ENCODE measurements around the gene ANXA5.

DNA sequence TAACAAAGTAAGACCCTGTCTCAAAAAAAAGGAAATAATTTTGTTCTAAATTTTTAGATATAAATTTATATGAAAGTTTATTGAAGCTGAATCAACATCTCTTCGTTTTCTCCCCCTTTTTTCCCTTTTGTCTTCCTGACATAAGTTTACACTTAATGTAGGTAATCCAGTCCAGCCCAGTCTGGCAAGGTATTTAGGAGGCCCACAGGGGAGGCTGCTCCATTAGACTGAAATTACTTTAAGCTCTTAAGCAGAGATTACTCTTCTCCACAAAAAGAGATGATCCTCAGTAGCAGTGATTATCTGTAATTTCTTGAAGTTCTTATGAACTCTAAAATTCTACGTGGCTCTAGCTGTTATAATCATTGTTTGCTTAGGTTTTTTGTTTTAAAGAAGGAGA, 46.0 kb downstream of the ANXA5 start:
- TF ChIP-seq EZH2phosphoT487 (IDR thresholded peaks at IDR 0.05; ENCODE audit: borderline replicate concordance, low read depth, low read length), result no peak
- TF ChIP-seq, protein P1, sequence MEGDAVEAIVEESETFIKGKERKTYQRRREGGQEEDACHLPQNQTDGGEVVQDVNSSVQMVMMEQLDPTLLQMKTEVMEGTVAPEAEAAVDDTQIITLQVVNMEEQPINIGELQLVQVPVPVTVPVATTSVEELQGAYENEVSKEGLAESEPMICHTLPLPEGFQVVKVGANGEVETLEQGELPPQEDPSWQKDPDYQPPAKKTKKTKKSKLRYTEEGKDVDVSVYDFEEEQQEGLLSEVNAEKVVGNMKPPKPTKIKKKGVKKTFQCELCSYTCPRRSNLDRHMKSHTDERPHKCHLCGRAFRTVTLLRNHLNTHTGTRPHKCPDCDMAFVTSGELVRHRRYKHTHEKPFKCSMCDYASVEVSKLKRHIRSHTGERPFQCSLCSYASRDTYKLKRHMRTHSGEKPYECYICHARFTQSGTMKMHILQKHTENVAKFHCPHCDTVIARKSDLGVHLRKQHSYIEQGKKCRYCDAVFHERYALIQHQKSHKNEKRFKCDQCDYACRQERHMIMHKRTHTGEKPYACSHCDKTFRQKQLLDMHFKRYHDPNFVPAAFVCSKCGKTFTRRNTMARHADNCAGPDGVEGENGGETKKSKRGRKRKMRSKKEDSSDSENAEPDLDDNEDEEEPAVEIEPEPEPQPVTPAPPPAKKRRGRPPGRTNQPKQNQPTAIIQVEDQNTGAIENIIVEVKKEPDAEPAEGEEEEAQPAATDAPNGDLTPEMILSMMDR (conservative IDR thresholded peaks at IDR 0.05; ENCODE audit: low read length), result no peak

All from OCI-LY7 (cell line).